HCT116 (cell line): ENCODE data around the gene BBS9. TPM values are rescaled to one million over a fixed set of nuclear protein-coding genes. Genes with fewer than 3 reads are reported as not detected.

Experiments used
- ATAC-seq: fragments of 200-7000 bp; cut with Tn5 transposase; 2 replicates; pipeline ENCODE4 v1.9.1; 2020; ENCODE audit warnings: mild to moderate bottlenecking, moderate library complexity
- BruUV-seq: library from RNA; stranded (reverse); fragments of 400-500 nt; replicated peaks from 2 replicates; lab custom pipeline; 2021; lab: Mats Ljungman, UMichigan
- CTCF ChIA-PET: fragments of 300-600 bp; sonication (Branson Sonifier 250); formaldehyde crosslinking; loops from one replicate; lab custom pipeline; 2021; ENCODE audit warnings: antibody characterized with exemption; lab: Charles Lee
- POLR2A ChIA-PET: fragments of 300-600, 350-600 bp; sonication (Branson Sonifier 250); formaldehyde crosslinking; loops from one replicate; lab custom pipeline; 2021; ENCODE audit warnings: antibody characterized with exemption; lab: Charles Lee
- RAD21 ChIA-PET, 2 experiments: fragments of 300-600 bp; sonication (Branson Sonifier 250); formaldehyde crosslinking; loops; one replicate each; lab custom pipeline; 2023; ENCODE audit warnings: low total read pairs in 2 of 2; ENCODE audit not compliant: uncharacterized antibody in 2 of 2, unreplicated experiment in 2 of 2, low non-redundant PET in 1 of 2; lab: Charles Lee
- DNase-seq: peaks from one replicate; pipeline ENCODE4 v3.0.0-alpha.2; 2010; ENCODE audit warnings: low read depth, low spot score
- H2AFZ ChIP-seq: fragments of 200-600 bp; shearing (Covaris generic), sonication (generic); 2 replicates; pipeline ENCODE4 v1.6.1; 2017; ENCODE audit warnings: low read depth, mixed run types, mixed read lengths, antibody characterized with exemption, low read length; ENCODE audit not compliant: poor library complexity, severe bottlenecking
- H3K27ac ChIP-seq: 2 replicates; pipeline ENCODE4 v1.5.1; 2012; ENCODE audit warnings: low read depth, low read length
- H3K27me3 ChIP-seq: fragments of 200-600 bp; sonication (generic); 2 replicates; pipeline ENCODE4 v1.6.1; 2016; ENCODE audit warnings: mixed run types, low read length, mixed read lengths; ENCODE audit not compliant: insufficient read depth
- H3K36me3 ChIP-seq, 2 experiments: fragments of 200-500 bp in 1 of 2; fragments of 200-600 bp in 1 of 2; sonication (Bioruptor generic) in 1 of 2; sonication (generic) in 1 of 2; 2 replicates each; pipeline versions ENCODE4 v1.5.1 to v1.6.1; 2014 to 2016; ENCODE audit warnings: low read length in 2 of 2, inconsistent platforms in 1 of 2, mixed read lengths in 1 of 2, mixed run types in 1 of 2; ENCODE audit not compliant: insufficient read depth in 2 of 2, control insufficient read depth in 1 of 2
- H3K4me1 ChIP-seq, 2 experiments: fragments of 200-600 bp in 1 of 2; sonication (generic) in 1 of 2; 2 replicates each; pipeline versions ENCODE4 v1.5.1 to v1.6.1; 2012 to 2017; ENCODE audit warnings: low read length in 2 of 2, inconsistent platforms in 1 of 2, mild to moderate bottlenecking in 1 of 2, mixed read lengths in 1 of 2, mixed run types in 1 of 2, moderate library complexity in 1 of 2; ENCODE audit not compliant: insufficient read depth in 2 of 2, control insufficient read depth in 1 of 2
- H3K4me2 ChIP-seq: fragments of 200-600 bp; sonication (generic); 2 replicates; pipeline ENCODE4 v1.6.1; 2017; ENCODE audit warnings: mixed run types, low read length, mixed read lengths
- H3K4me3 ChIP-seq, 2 experiments: fragments of 200-600 bp in 1 of 2; sonication (generic) in 1 of 2; replicated peaks in 1 of 2; 2 replicates each; pipeline ENCODE4 v1.5.1; 2011 to 2016; ENCODE audit warnings: low read length in 2 of 2, control low read depth in 1 of 2, low read depth in 1 of 2, mild to moderate bottlenecking in 1 of 2, mixed read lengths in 1 of 2, mixed run types in 1 of 2
- H3K79me2 ChIP-seq: fragments of 200-600 bp; sonication (generic); 2 replicates; pipeline ENCODE4 v1.6.1; 2017; ENCODE audit warnings: mild to moderate bottlenecking, mixed run types, low read length, moderate library complexity, mixed read lengths; ENCODE audit not compliant: insufficient read depth
- H3K9ac ChIP-seq: fragments of 200-600 bp; sonication (generic); 2 replicates; pipeline ENCODE4 v1.6.1; 2016; ENCODE audit warnings: low read length, mixed read lengths
- H3K9me2 ChIP-seq: fragments of 200-600 bp; sonication (generic), shearing (Covaris generic); 2 replicates; pipeline ENCODE4 v1.6.1; 2017; ENCODE audit warnings: mixed run types, mild to moderate bottlenecking, moderate library complexity; ENCODE audit not compliant: insufficient read depth
- H3K9me3 ChIP-seq, 2 experiments: fragments of 200-500 bp in 1 of 2; fragments of 200-600 bp in 1 of 2; sonication (Bioruptor generic) in 1 of 2; sonication (generic) in 1 of 2; 2 replicates each; pipeline ENCODE4 v1.6.1; 2014 to 2017; ENCODE audit warnings: low read length in 2 of 2, mixed read lengths in 2 of 2, inconsistent platforms in 1 of 2, low read depth in 1 of 2, mild to moderate bottlenecking in 1 of 2, mixed run types in 1 of 2, moderate library complexity in 1 of 2; ENCODE audit not compliant: control insufficient read depth in 1 of 2, insufficient read depth in 1 of 2
- H4K20me1 ChIP-seq: fragments of 200-600 bp; sonication (generic), shearing (Covaris generic); 2 replicates; pipeline ENCODE4 v1.6.1; 2017; ENCODE audit warnings: mixed run types, mild to moderate bottlenecking, moderate library complexity; ENCODE audit not compliant: insufficient read depth
- CEBPB ChIP-seq: IDR thresholded peaks from 2 replicates; pipeline ENCODE4 v1.6.1; 2012; ENCODE audit warnings: low read depth
- CTCF ChIP-seq, 3 experiments: fragments of 200-600 bp in 1 of 3; sonication (generic) in 1 of 3; IDR thresholded peaks in 2 of 3; conservative IDR thresholded peaks in 1 of 3; 2 replicates each; pipeline ENCODE4 v1.5.1; 2012 to 2017; ENCODE audit warnings: low read depth in 2 of 3, low read length in 2 of 3, antibody characterized with exemption in 1 of 3, borderline replicate concordance in 1 of 3, control low read depth in 1 of 3, mild to moderate bottlenecking in 1 of 3, mixed read lengths in 1 of 3, mixed run types in 1 of 3, moderate library complexity in 1 of 3; ENCODE audit not compliant: insufficient read depth in 1 of 3
- EGR1 ChIP-seq: IDR thresholded peaks from 2 replicates; pipeline ENCODE4 v1.6.1; 2012; ENCODE audit warnings: low read depth
- ELF1 ChIP-seq: IDR thresholded peaks from 2 replicates; pipeline ENCODE4 v1.6.1; 2012; ENCODE audit warnings: low read depth, borderline replicate concordance
- EZH2 ChIP-seq: fragments of 200-600 bp; sonication (generic); IDR thresholded peaks from 2 replicates; pipeline ENCODE4 v1.6.1; 2017; ENCODE audit warnings: antibody characterized with exemption, mixed run types
- EZH2phosphoT487 ChIP-seq: fragments of 200-600 bp; IDR thresholded peaks from 2 replicates; pipeline ENCODE4 v1.6.1; 2018; ENCODE audit warnings: antibody characterized with exemption, borderline replicate concordance
- JUND ChIP-seq: IDR thresholded peaks from 2 replicates; pipeline ENCODE4 v1.6.1; 2012
- MAX ChIP-seq: IDR thresholded peaks from 2 replicates; pipeline ENCODE4 v1.6.1; 2012
- POLR2A ChIP-seq: IDR thresholded peaks from 2 replicates; pipeline ENCODE4 v1.7.0; 2011; ENCODE audit warnings: borderline replicate concordance; ENCODE audit not compliant: insufficient read depth, insufficient read length; ENCODE audit errors: extremely low read depth
- SP1 ChIP-seq: IDR thresholded peaks from 2 replicates; pipeline ENCODE4 v1.6.1; 2012; ENCODE audit warnings: low read depth
- ZBTB33 ChIP-seq: IDR thresholded peaks from 2 replicates; pipeline ENCODE4 v1.6.1; 2011; ENCODE audit warnings: mild to moderate bottlenecking, low read length, moderate library complexity; ENCODE audit not compliant: insufficient replicate concordance; ENCODE audit errors: extremely low read depth
- ZFX ChIP-seq: fragments of 450-650 bp; IDR thresholded peaks from 2 replicates; pipeline ENCODE4 v1.6.1; 2017
- intact Hi-C: fragments of 100-400 bp; cut with micrococcal nuclease; formaldehyde crosslinking; loops from 2 replicates; pipeline ENCODE4 v1.10.0; 2022
- total RNA-seq: library from RNA; stranded (reverse); gene quantifications from one replicate; pipeline ENCODE4 v1.2.1, GENCODE V29; 2021; ENCODE audit not compliant: unreplicated experiment

Gene BBS9
- total RNA-seq, 1 experiment from 2014 or later = 7.1 TPM

- ATAC-seq (no peak), DNase-seq (no peak)
- ChIA-PET POLR2A (no interaction called here), RAD21 (no interaction called here), CTCF (no interaction called here)
- no TSS peak for BruUV-seq
- no peaks in the 10 kb centered on the region for H3K4me1 ChIP-seq
- H3K9me2 ChIP-seq = no peaks in the 10 kb centered on the region
- intact Hi-C loops = no loop called here
- no peak overlapping the region for H3K4me2 ChIP-seq
- no peaks in the 10 kb centered on the region for H3K9me3 ChIP-seq
- no peaks in the 10 kb centered on the region for H3K79me2 ChIP-seq
- H3K27ac ChIP-seq = no peak overlapping the region
- H4K20me1 ChIP-seq = no peaks in the 10 kb centered on the region
- TF ChIP-seq POLR2A (no peak), EGR1 (no peak), JUND (no peak), SP1 (no peak), ELF1 (no peak), ZFX (no peak)
- H3K36me3 ChIP-seq = no peaks in the 10 kb centered on the region
- no peaks in the 10 kb centered on the region for H3K27me3 ChIP-seq
- no peak overlapping the region for H2AFZ ChIP-seq
- no peak overlapping the region for H3K4me3 ChIP-seq
- H3K9ac ChIP-seq = no peak overlapping the region
Observed at GRCh38 chr7:33399528-33400213, 270.3 kb downstream of the BBS9 start.

- BruUV-seq = no TSS peak
- Histone ChIP-seq H3K27ac (no peak overlapping the region), H3K79me2 (no peaks in the 10 kb centered on the region), H3K36me3 (no peaks in the 10 kb centered on the region), H3K4me1 (no peaks in the 10 kb centered on the region), H4K20me1 (no peaks in the 10 kb centered on the region), H2AFZ (no peak overlapping the region), H3K4me2 (no peak overlapping the region), H3K9me3 (no peaks in the 10 kb centered on the region)
- ATAC-seq = no peak
- ChIA-PET RAD21 (no interaction called here), POLR2A (no interaction called here), CTCF (no interaction called here)
- no peak for TF ChIP-seq EZH2
- no peak for TF ChIP-seq CTCF (IDR thresholded peaks at IDR 0.05 in 2 of 3, conservative IDR thresholded peaks at IDR 0.05 in 1 of 3; ENCODE audit: borderline replicate concordance in 1 of 3, insufficient read depth in 1 of 3, low read depth in 2 of 3, low read length in 2 of 3)
- TF ChIP-seq ELF1 = no peak
- no peak for TF ChIP-seq EZH2phosphoT487
- TF ChIP-seq MAX = no peak
- TF ChIP-seq ZBTB33 = no peak
- TF ChIP-seq CEBPB = no peak
- TF ChIP-seq, all 23 proteins: peak for 0
- intact Hi-C loops = no loop called here
- H3K9me2 ChIP-seq = no peaks in the 10 kb centered on the region
- H3K27me3 ChIP-seq = no peaks in the 10 kb centered on the region
- DNase-seq = no peak
- no peak overlapping the region for H3K9ac ChIP-seq
- H3K4me3 ChIP-seq = no peak overlapping the region
Observed at GRCh38 chr7:33400214-33400538, 270.8 kb downstream of the BBS9 start.
